ENCODE measurements around the gene STMN3. TPM values are rescaled to one million over a fixed set of nuclear protein-coding genes. Genes with fewer than 3 reads are reported as not detected.

The STMN3 gene
- total RNA-seq, 1 donor from 2014 or later: 6.1 TPM

DNA sequence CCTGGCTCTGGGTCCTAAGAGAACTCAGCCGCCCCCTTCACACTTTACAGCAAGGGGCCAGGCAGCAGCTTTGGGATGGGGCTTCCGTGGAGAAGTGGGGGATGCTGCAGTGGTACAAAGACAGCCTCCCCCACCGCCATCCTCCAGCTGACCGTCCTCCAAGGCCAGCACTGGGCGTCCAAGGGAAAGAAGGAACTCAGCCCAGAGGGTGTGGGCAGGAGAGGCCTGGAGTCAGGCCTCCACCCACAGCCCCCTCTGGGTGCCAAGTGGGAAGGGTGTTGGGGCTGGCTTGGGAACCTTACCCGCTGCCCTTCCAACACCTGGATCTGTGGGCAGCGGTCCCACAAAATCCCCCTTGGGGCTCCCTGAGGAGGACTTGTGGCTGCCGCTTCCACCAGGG is 13.1 kb downstream of the STMN3 start:
- DNase-seq (no peak), ATAC-seq (ENCODE audit: low read depth) (no peak)
- Mint-ChIP-seq H3K4me1 (peaks cover 50% of the 10 kb centered on the region), H3K27ac (peak overlapping the region; percentile 99), H3K27me3 (no peaks in the 10 kb centered on the region), H3K36me3 (ENCODE audit: low read depth) (peaks cover 2% of the 10 kb centered on the region), H3K9me3 (peaks cover 2% of the 10 kb centered on the region), H3K4me3 (peak overlapping the region; percentile 84)
- CTCF ChIA-PET: no interaction called here
- intact Hi-C loops (cut with micrococcal nuclease): loop anchor here (5.0 kb wide), 1 partner anchor 317 kb away; the partner anchor contains the start of gene UCKL1
- POLR2A ChIA-PET: interaction anchor here (0.7 to 6.6 kb wide), 7 partner anchors 9 to 225 kb away, joined by 3 to 161 read pairs (median 7); partner anchors contain the start of genes GMEB2, RTEL1 and TPD52L2
- TF ChIP-seq, protein P1, sequence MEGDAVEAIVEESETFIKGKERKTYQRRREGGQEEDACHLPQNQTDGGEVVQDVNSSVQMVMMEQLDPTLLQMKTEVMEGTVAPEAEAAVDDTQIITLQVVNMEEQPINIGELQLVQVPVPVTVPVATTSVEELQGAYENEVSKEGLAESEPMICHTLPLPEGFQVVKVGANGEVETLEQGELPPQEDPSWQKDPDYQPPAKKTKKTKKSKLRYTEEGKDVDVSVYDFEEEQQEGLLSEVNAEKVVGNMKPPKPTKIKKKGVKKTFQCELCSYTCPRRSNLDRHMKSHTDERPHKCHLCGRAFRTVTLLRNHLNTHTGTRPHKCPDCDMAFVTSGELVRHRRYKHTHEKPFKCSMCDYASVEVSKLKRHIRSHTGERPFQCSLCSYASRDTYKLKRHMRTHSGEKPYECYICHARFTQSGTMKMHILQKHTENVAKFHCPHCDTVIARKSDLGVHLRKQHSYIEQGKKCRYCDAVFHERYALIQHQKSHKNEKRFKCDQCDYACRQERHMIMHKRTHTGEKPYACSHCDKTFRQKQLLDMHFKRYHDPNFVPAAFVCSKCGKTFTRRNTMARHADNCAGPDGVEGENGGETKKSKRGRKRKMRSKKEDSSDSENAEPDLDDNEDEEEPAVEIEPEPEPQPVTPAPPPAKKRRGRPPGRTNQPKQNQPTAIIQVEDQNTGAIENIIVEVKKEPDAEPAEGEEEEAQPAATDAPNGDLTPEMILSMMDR (IDR thresholded peaks at IDR 0.05): no peak

DNA sequence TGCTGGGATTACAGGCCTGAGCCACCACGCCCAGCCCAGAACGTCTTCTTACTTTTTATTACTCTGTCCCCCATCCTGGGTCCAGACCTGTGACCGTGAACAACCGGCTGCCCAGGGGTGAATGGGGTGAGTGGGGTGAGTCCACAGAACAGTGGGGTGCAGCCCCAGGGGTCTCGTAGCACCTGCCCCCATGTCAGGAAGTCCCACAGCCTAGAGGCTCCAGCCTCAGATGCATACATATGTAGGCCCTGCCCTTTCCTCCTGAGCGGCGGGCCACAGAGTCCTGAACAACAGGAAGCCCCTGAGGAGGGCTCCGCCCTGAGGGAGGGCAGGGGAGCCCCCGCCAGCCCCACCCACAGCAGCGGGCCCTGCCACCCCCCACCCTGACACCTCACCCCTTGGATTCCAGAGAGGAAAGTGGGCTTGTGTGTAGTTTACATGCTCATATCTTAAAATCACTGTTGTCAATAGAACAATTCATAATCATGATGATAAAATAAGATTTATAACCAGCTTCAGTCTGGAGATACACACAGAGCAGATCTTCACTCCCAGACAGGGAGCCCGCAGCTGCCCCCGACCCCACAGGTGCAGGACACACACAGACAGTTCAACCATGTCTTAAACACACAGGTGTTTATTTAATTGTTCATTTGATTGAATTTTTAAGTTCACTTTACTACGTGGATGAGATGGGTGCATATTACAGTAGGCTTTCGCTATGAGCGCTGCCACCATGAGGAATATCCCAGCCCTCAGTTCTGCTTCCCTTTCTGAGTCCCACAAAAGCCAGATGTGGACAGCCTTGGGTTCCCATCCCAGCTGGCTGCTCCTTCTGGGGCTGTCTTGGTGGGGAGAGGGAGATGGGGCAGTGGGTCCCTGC is 13.9 kb downstream of the STMN3 start:
- DNase-seq (peak; percentile 52), ATAC-seq (ENCODE audit: low read depth) (peak; percentile 42)
- ChIA-PET POLR2A (interaction anchor here (0.7 to 6.6 kb wide), 6 partner anchors 8 to 118 kb away, joined by 3 to 161 read pairs (median 6); partner anchors contain the start of genes GMEB2 and RTEL1), CTCF (no interaction called here)
- peak overlapping the region; percentile 84 for H3K4me3 Mint-ChIP-seq
- peaks cover 2% of the 10 kb centered on the region for H3K9me3 Mint-ChIP-seq
- H3K4me1 Mint-ChIP-seq: peaks cover 57% of the 10 kb centered on the region
- TF ChIP-seq, protein P1 (IDR thresholded peaks at IDR 0.05): no peak
- peak overlapping the region; percentile 99 for H3K27ac Mint-ChIP-seq
- intact Hi-C loops (cut with micrococcal nuclease): loop anchor here (1.0 to 5.0 kb wide), 3 partner anchors 12 to 258 kb away; partner anchors contain the start of genes ARFRP1, DNAJC5, GMEB2 and ZGPAT
- H3K36me3 Mint-ChIP-seq (ENCODE audit: low read depth): peaks cover 2% of the 10 kb centered on the region
- no peaks in the 10 kb centered on the region for H3K27me3 Mint-ChIP-seq

DNA sequence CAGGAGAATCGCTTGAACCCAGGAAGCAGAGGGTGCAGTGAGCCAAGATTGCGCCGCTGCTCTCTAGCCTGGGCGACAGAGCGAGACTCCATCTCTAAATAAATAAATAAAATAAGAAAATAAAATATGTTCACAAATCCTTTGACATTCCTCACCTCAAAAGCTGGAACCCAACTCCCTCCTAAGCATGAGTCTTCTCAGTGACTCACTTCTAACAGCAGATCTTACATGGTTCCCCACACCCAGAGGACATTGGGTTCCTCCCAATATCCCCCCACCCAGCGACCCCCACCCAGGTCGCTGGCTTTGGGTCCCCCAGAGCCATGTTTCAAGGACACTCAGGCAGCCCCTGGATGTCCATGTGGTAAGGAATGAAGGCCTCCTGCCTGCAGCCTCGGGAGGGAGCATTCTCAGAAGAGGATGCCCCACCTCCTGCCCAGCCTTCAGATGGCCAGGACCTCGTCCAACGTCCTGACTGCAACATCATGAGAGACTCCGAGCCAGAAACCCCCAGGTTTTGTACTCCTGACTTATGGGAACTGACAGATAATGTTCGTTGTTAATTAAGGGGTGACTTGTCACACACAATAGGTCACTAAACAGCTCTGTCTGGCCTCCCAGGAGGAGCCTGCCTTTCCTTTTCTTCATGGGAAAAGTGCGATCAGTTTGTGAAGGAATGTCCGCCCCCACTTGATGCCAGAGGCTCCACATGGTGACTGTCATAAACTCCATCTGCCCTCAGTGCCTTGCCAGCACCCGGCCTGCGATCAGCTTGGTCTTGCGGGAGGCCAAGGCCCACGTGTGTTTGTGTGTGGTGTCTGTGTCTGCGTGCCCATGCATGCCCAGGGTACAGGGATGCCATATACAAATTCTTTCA is 16.2 kb downstream of the STMN3 start:
- ChIA-PET POLR2A (interaction anchor here (0.7 to 3.4 kb wide), 4 partner anchors 11 to 116 kb away, joined by 3 to 79 read pairs (median 4); partner anchors contain the start of genes GMEB2 and PPDPF), CTCF (interaction anchor here (1.3 kb wide), 1 partner anchor 12 kb away, joined by 3 read pairs; no protein-coding TSS in a partner anchor)
- H3K27ac Mint-ChIP-seq: peak overlapping the region; percentile 99
- ATAC-seq (ENCODE audit: low read depth) (no peak), DNase-seq (no peak)
- intact Hi-C loops (cut with micrococcal nuclease): loop anchor here (5.0 kb wide), 2 partner anchors 70 to 260 kb away; partner anchors contain the start of genes ARFRP1, DNAJC5 and ZGPAT
- peaks cover 2% of the 10 kb centered on the region for H3K9me3 Mint-ChIP-seq
- H3K36me3 Mint-ChIP-seq (ENCODE audit: low read depth): peaks cover 2% of the 10 kb centered on the region
- no peak overlapping the region for H3K4me3 Mint-ChIP-seq
- H3K27me3 Mint-ChIP-seq: no peaks in the 10 kb centered on the region
- H3K4me1 Mint-ChIP-seq: peaks cover 71% of the 10 kb centered on the region
- TF ChIP-seq, protein P1 (IDR thresholded peaks at IDR 0.05): no peak

DNA sequence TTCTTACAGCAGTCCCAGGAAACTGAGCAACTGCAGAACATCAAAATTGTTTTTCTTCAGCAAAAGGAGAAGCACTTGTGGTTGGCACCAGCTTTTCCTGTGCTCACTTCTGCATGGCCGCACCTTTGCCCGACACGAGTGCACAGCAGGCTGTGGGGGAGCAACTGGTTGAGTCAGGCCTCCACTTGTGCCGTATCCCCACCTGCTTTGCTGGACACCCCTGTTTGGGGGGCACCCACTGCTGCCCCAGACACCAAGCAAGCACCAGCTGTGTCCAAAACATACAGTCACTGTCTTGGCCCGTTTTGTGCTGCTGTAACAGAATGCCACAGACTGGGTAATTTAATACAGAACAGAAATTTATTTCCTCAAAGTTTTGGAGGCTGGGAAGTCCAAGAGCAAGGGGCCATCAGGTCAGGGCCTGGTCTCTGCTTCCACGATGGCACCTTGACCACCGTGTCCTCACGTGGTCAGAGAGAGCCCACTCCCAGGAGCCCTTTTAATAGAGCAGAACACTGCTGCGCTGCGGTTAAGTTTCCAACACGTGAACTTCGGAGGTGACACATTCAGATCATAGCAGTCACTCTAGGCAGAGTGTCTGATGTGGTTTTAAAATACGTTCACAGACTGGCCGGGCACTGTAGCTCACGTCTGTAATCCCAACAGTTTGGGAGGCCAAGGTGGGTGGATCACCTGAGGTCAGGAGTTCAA is 17.6 kb downstream of the STMN3 start:
- TF ChIP-seq, protein P1 (IDR thresholded peaks at IDR 0.05): no peak

More for the DNA sequence above, 17.6 kb downstream of the STMN3 start:
- Mint-ChIP-seq H3K4me3 (peak overlapping the region; percentile 64), H3K27ac (peak overlapping the region; percentile 97), H3K27me3 (no peaks in the 10 kb centered on the region), H3K36me3 (ENCODE audit: low read depth) (peaks cover 2% of the 10 kb centered on the region), H3K9me3 (peaks cover 2% of the 10 kb centered on the region), H3K4me1 (peaks cover 83% of the 10 kb centered on the region)
- ATAC-seq (ENCODE audit: low read depth): peak; percentile 65
- peak; percentile 57 for DNase-seq
- CTCF ChIA-PET: interaction anchor here (1.4 kb wide), 1 partner anchor 55 kb away, joined by 3 read pairs; no protein-coding TSS in a partner anchor
- intact Hi-C loops (cut with micrococcal nuclease): loop anchor here (1.0 to 5.0 kb wide), 3 partner anchors 8 to 262 kb away; partner anchors contain the start of genes ARFRP1, DNAJC5, GMEB2 and ZGPAT
- POLR2A ChIA-PET: interaction anchor here (0.6 to 3.4 kb wide), 7 partner anchors 10 to 228 kb away, joined by 3 to 79 read pairs (median 4); partner anchors contain the start of genes GMEB2, PTK6 and RTEL1

Measured in activated B cell treated with CpG ODN at 0.5 μM for 24 hours (primary cell).